ENCODE data around the gene ARHGAP9. TPM values are rescaled to one million over a fixed set of nuclear protein-coding genes. Genes with fewer than 3 reads are reported as not detected.
"Not testable (repeated sequence)": the region's sequence is repeated elsewhere in the genome, so short reads cannot be mapped to it uniquely, and the experiment has no call there.

The ARHGAP9 gene
- total RNA-seq, 2 donors from 2014 or later = 3.4 to 4.2 TPM

GRCh38 chr12:57448669-57449068 lies 31.0 kb downstream of the ARHGAP9 start:
- Histone ChIP-seq H3K4me1 (peaks cover 0 to 6% of the 10 kb centered on the region in 2 donors), H3K27ac (no peak overlapping the region), H3K36me3 (no peaks in the 10 kb centered on the region), H3K27me3 (no peaks in the 10 kb centered on the region), H3K4me3 (no peak overlapping the region), H3K9me3 (no peaks in the 10 kb centered on the region)
- TF ChIP-seq, protein P1, sequence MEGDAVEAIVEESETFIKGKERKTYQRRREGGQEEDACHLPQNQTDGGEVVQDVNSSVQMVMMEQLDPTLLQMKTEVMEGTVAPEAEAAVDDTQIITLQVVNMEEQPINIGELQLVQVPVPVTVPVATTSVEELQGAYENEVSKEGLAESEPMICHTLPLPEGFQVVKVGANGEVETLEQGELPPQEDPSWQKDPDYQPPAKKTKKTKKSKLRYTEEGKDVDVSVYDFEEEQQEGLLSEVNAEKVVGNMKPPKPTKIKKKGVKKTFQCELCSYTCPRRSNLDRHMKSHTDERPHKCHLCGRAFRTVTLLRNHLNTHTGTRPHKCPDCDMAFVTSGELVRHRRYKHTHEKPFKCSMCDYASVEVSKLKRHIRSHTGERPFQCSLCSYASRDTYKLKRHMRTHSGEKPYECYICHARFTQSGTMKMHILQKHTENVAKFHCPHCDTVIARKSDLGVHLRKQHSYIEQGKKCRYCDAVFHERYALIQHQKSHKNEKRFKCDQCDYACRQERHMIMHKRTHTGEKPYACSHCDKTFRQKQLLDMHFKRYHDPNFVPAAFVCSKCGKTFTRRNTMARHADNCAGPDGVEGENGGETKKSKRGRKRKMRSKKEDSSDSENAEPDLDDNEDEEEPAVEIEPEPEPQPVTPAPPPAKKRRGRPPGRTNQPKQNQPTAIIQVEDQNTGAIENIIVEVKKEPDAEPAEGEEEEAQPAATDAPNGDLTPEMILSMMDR (IDR thresholded peaks at IDR 0.05) = no peak
- no peak for DNase-seq (ENCODE audit: low spot score)

GRCh38 chr12:57446292-57446960 lies 33.2 kb downstream of the ARHGAP9 start:
- TF ChIP-seq, protein P1 (IDR thresholded peaks at IDR 0.05) = no peak
- H3K9me3 ChIP-seq = no peaks in the 10 kb centered on the region
- no peak for DNase-seq (ENCODE audit: low spot score)
- H3K27me3 ChIP-seq = no peaks in the 10 kb centered on the region
- H3K4me1 ChIP-seq = no peaks in the 10 kb centered on the region
- H3K36me3 ChIP-seq = no peaks in the 10 kb centered on the region
- H3K4me3 ChIP-seq = no peak overlapping the region
- no peak overlapping the region for H3K27ac ChIP-seq

DNA sequence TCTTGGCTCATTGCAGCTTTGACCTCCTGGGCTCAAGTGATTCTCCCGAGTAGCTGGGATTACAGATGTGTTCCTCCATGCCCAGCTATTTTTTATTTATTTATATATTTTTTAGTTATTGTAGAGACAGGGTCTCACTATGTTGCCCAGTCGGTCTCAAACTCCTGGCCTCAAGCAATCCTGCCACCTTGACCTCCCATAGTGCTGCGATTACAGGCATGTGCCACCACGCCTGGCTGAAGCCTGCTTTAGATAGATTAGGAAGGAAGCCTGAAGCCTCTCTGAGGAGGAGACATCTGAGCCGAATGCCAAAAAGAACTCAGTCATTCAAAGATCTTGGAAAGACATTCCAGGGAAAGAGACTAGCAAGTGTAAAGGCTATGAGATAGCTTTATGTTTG lies 34.9 kb downstream of the ARHGAP9 start:
- no peaks in the 10 kb centered on the region for H3K36me3 ChIP-seq
- H3K4me1 ChIP-seq = no peaks in the 10 kb centered on the region
- TF ChIP-seq, protein P1 (IDR thresholded peaks at IDR 0.05) = no peak
- no peaks in the 10 kb centered on the region for H3K27me3 ChIP-seq
- no peak overlapping the region for H3K4me3 ChIP-seq
- no peaks in the 10 kb centered on the region for H3K9me3 ChIP-seq
- no peak for DNase-seq (ENCODE audit: low spot score)
- no peak overlapping the region for H3K27ac ChIP-seq

DNA sequence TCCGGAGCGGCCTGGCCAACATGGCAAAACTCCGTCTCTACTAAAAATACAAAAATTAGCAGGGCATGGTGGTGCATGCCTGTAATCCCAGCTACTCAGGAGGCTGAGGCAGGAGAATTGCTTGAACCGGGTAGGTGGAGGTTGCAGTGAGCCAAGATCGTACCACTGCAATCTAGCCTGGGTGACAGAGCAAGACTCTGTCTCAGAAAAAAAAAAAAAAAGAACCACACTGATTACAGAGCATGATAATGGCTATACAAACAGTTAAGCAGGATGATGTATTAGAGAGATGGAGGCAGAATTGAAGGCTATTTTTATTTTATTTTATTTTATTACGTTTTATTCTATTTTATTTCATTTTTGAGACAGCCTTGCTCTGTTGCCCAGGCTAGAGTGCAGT lies 35.3 kb downstream of the ARHGAP9 start:
- not testable (repeated sequence) for H3K27ac ChIP-seq; H3K4me3 ChIP-seq; DNase-seq (ENCODE audit: low spot score); H3K4me1 ChIP-seq; H3K27me3 ChIP-seq; H3K9me3 ChIP-seq; H3K36me3 ChIP-seq

GRCh38 chr12:57441846-57442427 lies 37.7 kb downstream of the ARHGAP9 start:
- no peak for DNase-seq (ENCODE audit: low spot score)
- TF ChIP-seq, protein P1 (IDR thresholded peaks at IDR 0.05) = no peak
- H3K27me3 ChIP-seq = no peaks in the 10 kb centered on the region
- no peaks in the 10 kb centered on the region for H3K4me1 ChIP-seq
- H3K9me3 ChIP-seq = no peaks in the 10 kb centered on the region
- no peak overlapping the region for H3K4me3 ChIP-seq
- no peaks in the 10 kb centered on the region for H3K36me3 ChIP-seq
- no peak overlapping the region for H3K27ac ChIP-seq

DNA sequence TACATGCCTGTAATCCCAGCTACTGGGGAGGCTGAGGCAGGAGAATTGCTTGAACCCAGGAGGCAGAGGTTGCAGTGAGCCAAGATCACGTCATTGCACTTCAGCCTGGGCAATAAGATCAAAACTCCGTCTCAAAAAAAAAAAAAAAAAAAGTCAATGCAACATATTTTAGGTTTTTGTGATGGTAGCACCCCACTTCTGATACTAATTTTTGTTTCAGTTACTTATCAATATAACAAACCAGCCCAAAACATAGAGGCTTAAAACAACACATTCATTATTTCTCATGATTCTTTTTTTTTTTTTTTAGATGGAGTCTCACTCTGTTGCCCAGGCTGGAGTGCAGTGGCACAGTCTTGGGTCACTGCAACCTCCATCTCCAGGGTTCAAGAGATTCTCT lies 38.3 kb downstream of the ARHGAP9 start:
- not testable (repeated sequence) for H3K36me3 ChIP-seq; DNase-seq (ENCODE audit: low spot score); H3K27me3 ChIP-seq; H3K4me3 ChIP-seq; H3K9me3 ChIP-seq; H3K4me1 ChIP-seq; H3K27ac ChIP-seq

GRCh38 chr12:57439762-57440266 lies 39.9 kb downstream of the ARHGAP9 start:
- H3K27me3 ChIP-seq = no peaks in the 10 kb centered on the region
- H3K4me3 ChIP-seq = no peak overlapping the region
- no peaks in the 10 kb centered on the region for H3K4me1 ChIP-seq
- no peak overlapping the region for H3K27ac ChIP-seq
- DNase-seq (ENCODE audit: low spot score) = no peak
- H3K36me3 ChIP-seq = no peaks in the 10 kb centered on the region
- no peaks in the 10 kb centered on the region for H3K9me3 ChIP-seq
- TF ChIP-seq, protein P1 (IDR thresholded peaks at IDR 0.05) = no peak
